Kidney (tissue), 14 donors: ENCODE data around the gene HOXD4. TPM values are rescaled to one million over a fixed set of nuclear protein-coding genes. Genes with fewer than 3 reads are reported as not detected.

Source experiments
- DNase-seq, 5 donors: peaks; one replicate each; pipeline ENCODE4 v3.0.0-alpha.2; 2013 to 2020
- FAIRE-seq: peaks from 2 replicates; lab custom pipeline; 2012; peaks lifted over from hg19 to GRCh38; lab: Jason Lieb, UNC
- H3K27ac ChIP-seq, 2 donors: one replicate each; pipeline ENCODE4 v1.7.0; 2013; ENCODE audit warnings: low read depth in 2 of 2, low read length in 2 of 2, inconsistent platforms in 1 of 2
- H3K27me3 ChIP-seq: one replicate; pipeline ENCODE4 v1.7.1; 2013; ENCODE audit warnings: low read length, inconsistent platforms; ENCODE audit not compliant: control insufficient read depth, insufficient read depth
- H3K36me3 ChIP-seq, 3 donors: one replicate each; pipeline versions ENCODE4 v1.7.0 to v1.7.1; 2013; ENCODE audit warnings: low read length in 3 of 3, control low read depth in 1 of 3, inconsistent platforms in 1 of 3; ENCODE audit not compliant: insufficient read depth in 3 of 3, control insufficient read depth in 2 of 3
- H3K4me1 ChIP-seq, 3 donors: one replicate each; pipeline versions ENCODE4 v1.7.0 to v1.7.1; 2013; ENCODE audit warnings: low read length in 3 of 3, inconsistent platforms in 1 of 3, low read depth in 1 of 3; ENCODE audit not compliant: control insufficient read depth in 2 of 3, insufficient read depth in 2 of 3
- H3K4me3 ChIP-seq, 3 donors: one replicate each; pipeline versions ENCODE4 v1.7.0 to v1.8.1; 2013; ENCODE audit warnings: low read length in 3 of 3, control low read depth in 1 of 3, inconsistent platforms in 1 of 3
- H3K9ac ChIP-seq, 3 donors: one replicate each; pipeline versions ENCODE4 v1.7.0 to v1.7.1; 2013; ENCODE audit warnings: low read length in 3 of 3, control low read depth in 1 of 3, inconsistent platforms in 1 of 3
- H3K9me3 ChIP-seq, 3 donors: one replicate each; pipeline versions ENCODE4 v1.7.0 to v1.7.1; 2013; ENCODE audit warnings: low read length in 3 of 3, control low read depth in 1 of 3, inconsistent platforms in 1 of 3; ENCODE audit not compliant: control insufficient read depth in 2 of 3, insufficient read depth in 1 of 3
- CTCF ChIP-seq: IDR thresholded peaks from 3 replicates; pipeline ENCODE4 v1.5.1; 2012; ENCODE audit warnings: mild to moderate bottlenecking, moderate library complexity, borderline replicate concordance; ENCODE audit not compliant: insufficient read depth; ENCODE audit errors: extremely low read depth
- intact Hi-C: fragments of 100-400 bp; cut with DNase I; formaldehyde crosslinking; loops from one replicate; pipeline ENCODE4 v1.11.1; 2022
- polyA plus RNA-seq: library from polyadenylated mRNA; stranded (reverse); fragments of 350-450 nt; fragmentation: Illumina TruSeq; extraction: RNeasy Lipid Tissue Mini Kit (QIAGEN cat#74804); gene quantifications from one replicate; pipeline ENCODE4 v1.2.3, GENCODE V29; 2014; ENCODE audit warnings: low read depth, low replicate concordance; ENCODE audit not compliant: insufficient read depth
- total RNA-seq: library from RNA; stranded (reverse); fragmentation: NEBNext Ultra II Directional; extraction: Animal tissue kit (Norgen Biotek cat#: 25700); gene quantifications from one replicate; pipeline ENCODE4 v1.2.1, GENCODE V29; 2021
- donor health status: control.
- donor health status: control.
- donor health status: control.
- donor health status: control.
- donor health status: control.
- donor health status: DM: yes; HTN: yes; CAD: no.
- donor health status: Normal renal cell carcinoma (clear cell type).

HOXD4 gene
- total and polyA plus RNA-seq, 2 donors from 2014 or later, result 12.1 to 27.8 TPM

GRCh38 chr2:176174824-176175708 lies 23.7 kb downstream of the HOXD4 start:
- intact Hi-C loops, result no loop called here
- H3K27ac ChIP-seq, result peak overlapping the region; percentile 86 to 88
- H3K4me3 ChIP-seq, result peak overlapping the region in 1 of 3 donors; percentile 53
- peaks cover 4 to 16% (median 12%) of the 10 kb centered on the region in 3 donors for H3K4me1 ChIP-seq
- TF ChIP-seq CTCF, result no peak
- no peaks in the 10 kb centered on the region for H3K27me3 ChIP-seq
- no peaks in the 10 kb centered on the region for H3K36me3 ChIP-seq
- FAIRE-seq, result no peak
- H3K9me3 ChIP-seq, result no peaks in the 10 kb centered on the region
- H3K9ac ChIP-seq, result peak overlapping the region in 1 of 3 donors; percentile 77
- peak; percentile 86 to 97 (median 96) for DNase-seq

GRCh38 chr2:176175709-176176607 lies 24.6 kb downstream of the HOXD4 start:
- Histone ChIP-seq H3K9ac (peak overlapping the region in 1 of 3 donors; percentile 68), H3K4me1 (peaks cover 3 to 16% (median 11%) of the 10 kb centered on the region in 3 donors), H3K4me3 (peak overlapping the region in 1 of 3 donors; percentile 53), H3K27ac (peak overlapping the region; percentile 86 to 88), H3K36me3 (no peaks in the 10 kb centered on the region), H3K27me3 (no peaks in the 10 kb centered on the region), H3K9me3 (no peaks in the 10 kb centered on the region)
- intact Hi-C loops, result no loop called here
- DNase-seq, result peak in 2 of 5 donors; percentile 48 to 60
- no peak for TF ChIP-seq CTCF
- no peak for FAIRE-seq

GRCh38 chr2:176177580-176178037 lies 26.3 kb downstream of the HOXD4 start:
- H3K4me1 ChIP-seq, result peaks cover 3 to 16% (median 9%) of the 10 kb centered on the region in 3 donors
- H3K9me3 ChIP-seq, result no peaks in the 10 kb centered on the region
- TF ChIP-seq CTCF, result no peak
- no peaks in the 10 kb centered on the region for H3K36me3 ChIP-seq
- H3K4me3 ChIP-seq, result peak overlapping the region; percentile 39 to 68 (median 49)
- DNase-seq (peak in 1 of 5 donors; percentile 76), FAIRE-seq (no peak)
- H3K9ac ChIP-seq, result peak overlapping the region; percentile 23 to 63 (median 24)
- no peaks in the 10 kb centered on the region for H3K27me3 ChIP-seq
- intact Hi-C loops, result no loop called here
- peak overlapping the region; percentile 82 to 89 for H3K27ac ChIP-seq
